Measurements from ENCODE around the gene NTF3.

- TF ChIP-seq CTCF (IDR thresholded peaks at IDR 0.05) (no peak), POLR2A (IDR thresholded peaks at IDR 0.05) (no peak), EP300 (IDR thresholded peaks at IDR 0.05) (no peak)
These were observed 74.9 kb downstream of the NTF3 start for GRCh38 chr12:5506821-5507231.
